Measurements from ENCODE around the gene GLDN. TPM values are rescaled to one million over a fixed set of nuclear protein-coding genes. Genes with fewer than 3 reads are reported as not detected.

GLDN gene
- total and polyA plus RNA-seq, 7 donors = 0.07 to 1.7 (median 1.1) TPM

- DNase-seq (no peak), ATAC-seq (no peak)
- intact Hi-C loops (cut with DNase I) = no loop called here
- Histone ChIP-seq H3K4me1 (no peaks in the 10 kb centered on the region), H3K27me3 (ENCODE audit: insufficient read depth in 3 of 3, low read length in 2 of 3) (no peaks in the 10 kb centered on the region), H3K36me3 (ENCODE audit: insufficient read depth in 1 of 2, low read depth in 1 of 2) (no peaks in the 10 kb centered on the region), H3K9me3 (no peaks in the 10 kb centered on the region), H3K4me3 (no peak overlapping the region), H3K27ac (no peak overlapping the region)
- TF ChIP-seq CTCF (IDR thresholded peaks at IDR 0.05) = no peak
- 61 to 67% (median 67%) methylated on average over 8 of the region's 8 CpGs for WGBS, 3 donors
These were observed 29.0 kb upstream of the GLDN start for GRCh38 chr15:51312166-51313073.

GRCh38 chr15:51313074-51313393 lies 28.4 kb upstream of the GLDN start:
- Histone ChIP-seq H3K4me1 (no peaks in the 10 kb centered on the region), H3K27me3 (ENCODE audit: insufficient read depth in 3 of 3, low read length in 2 of 3) (no peaks in the 10 kb centered on the region), H3K9me3 (no peaks in the 10 kb centered on the region), H3K27ac (no peak overlapping the region), H3K4me3 (no peak overlapping the region), H3K36me3 (ENCODE audit: insufficient read depth in 1 of 2, low read depth in 1 of 2) (no peaks in the 10 kb centered on the region)
- intact Hi-C loops (cut with DNase I) = no loop called here
- DNase-seq (no peak), ATAC-seq (no peak)
- TF ChIP-seq CTCF (IDR thresholded peaks at IDR 0.05) = no peak

- ATAC-seq (no peak), DNase-seq (no peak)
- intact Hi-C loops (cut with DNase I) = no loop called here
- no peaks in the 10 kb centered on the region for H3K9me3 ChIP-seq
- H3K27me3 ChIP-seq (ENCODE audit: insufficient read depth in 3 of 3, low read length in 2 of 3) = no peaks in the 10 kb centered on the region
- H3K4me1 ChIP-seq = no peaks in the 10 kb centered on the region
- no peak overlapping the region for H3K27ac ChIP-seq
- no peak overlapping the region for H3K4me3 ChIP-seq
- 93 to 96% (median 93%) methylated on average over 10 of the region's 10 CpGs for WGBS, 3 donors
- no peaks in the 10 kb centered on the region for H3K36me3 ChIP-seq (ENCODE audit: insufficient read depth in 1 of 2, low read depth in 1 of 2)
- no peak for TF ChIP-seq CTCF (IDR thresholded peaks at IDR 0.05)
These were observed 27.7 kb upstream of the GLDN start for GRCh38 chr15:51313644-51314280.

GRCh38 chr15:51314391-51315337 lies 26.8 kb upstream of the GLDN start:
- ATAC-seq = no peak
- Histone ChIP-seq H3K36me3 (ENCODE audit: insufficient read depth in 1 of 2, low read depth in 1 of 2) (no peaks in the 10 kb centered on the region), H3K9me3 (no peaks in the 10 kb centered on the region), H3K27ac (no peak overlapping the region), H3K4me3 (no peak overlapping the region), H3K27me3 (ENCODE audit: insufficient read depth in 3 of 3, low read length in 2 of 3) (no peaks in the 10 kb centered on the region), H3K4me1 (no peaks in the 10 kb centered on the region)
- intact Hi-C loops (cut with DNase I) = no loop called here
- 82 to 86% (median 85%) methylated on average over 10 of the region's 10 CpGs for WGBS, 3 donors
- no peak for TF ChIP-seq CTCF (IDR thresholded peaks at IDR 0.05)
- no peak for DNase-seq

Measured in psoas muscle (tissue), 8 donors.